H9 (cell line): ENCODE data around the gene KRTAP5-7. TPM values are rescaled to one million over a fixed set of nuclear protein-coding genes. Genes with fewer than 3 reads are reported as not detected.
"Not testable (repeated sequence)": the region's sequence is repeated elsewhere in the genome, so short reads cannot be mapped to it uniquely, and the experiment has no call there.

ENCODE experiments used
- DNase-seq: peaks from one replicate; pipeline ENCODE4 v3.0.0-alpha.2; 2017
- H2AFZ ChIP-seq: one replicate; pipeline ENCODE4 v1.6.1; 2013; ENCODE audit warnings: mild to moderate bottlenecking, low read length, control low read depth, moderate library complexity
- H2AK5ac ChIP-seq: 2 replicates; pipeline ENCODE4 v1.6.1; 2013; ENCODE audit warnings: low read length, control low read depth, mixed read lengths; ENCODE audit not compliant: insufficient read length
- H2BK120ac ChIP-seq: one replicate; pipeline ENCODE4 v1.6.1; 2013; ENCODE audit warnings: low read depth, mild to moderate bottlenecking, low read length, control low read depth, inconsistent platforms; ENCODE audit not compliant: poor library complexity, severe bottlenecking
- H2BK12ac ChIP-seq: 2 replicates; pipeline ENCODE4 v1.6.1; 2013; ENCODE audit warnings: low read length, control low read depth, mixed read lengths, low read depth; ENCODE audit not compliant: insufficient read length
- H2BK15ac ChIP-seq: 2 replicates; pipeline ENCODE4 v1.6.1; 2013; ENCODE audit warnings: low read depth, low read length, control low read depth
- H2BK20ac ChIP-seq: one replicate; pipeline ENCODE4 v1.6.1; 2013; ENCODE audit warnings: low read depth, mild to moderate bottlenecking, low read length, control low read depth, inconsistent platforms; ENCODE audit not compliant: poor library complexity, severe bottlenecking
- H2BK5ac ChIP-seq: 2 replicates; pipeline ENCODE4 v1.6.1; 2013; ENCODE audit warnings: low read length, control low read depth, mixed read lengths; ENCODE audit not compliant: insufficient read length
- H3K14ac ChIP-seq: 2 replicates; pipeline ENCODE4 v1.6.1; 2013; ENCODE audit warnings: low read length, control low read depth; ENCODE audit not compliant: insufficient read depth
- H3K18ac ChIP-seq: 2 replicates; pipeline ENCODE4 v1.6.1; 2013; ENCODE audit warnings: low read depth, mild to moderate bottlenecking, mixed read lengths, low read length, control low read depth; ENCODE audit not compliant: insufficient read length
- H3K23ac ChIP-seq: 2 replicates; pipeline ENCODE4 v1.6.1; 2013; ENCODE audit warnings: low read length, control low read depth, mixed read lengths, low read depth; ENCODE audit not compliant: insufficient read length
- H3K23me2 ChIP-seq: 2 replicates; pipeline ENCODE4 v1.6.1; 2013; ENCODE audit warnings: low read depth, mild to moderate bottlenecking, mixed read lengths, low read length, control low read depth; ENCODE audit not compliant: insufficient read length, poor library complexity, severe bottlenecking
- H3K27ac ChIP-seq: 2 replicates; pipeline ENCODE4 v1.5.1; 2013; ENCODE audit warnings: low read length, control low read depth, mixed read lengths, low read depth; ENCODE audit not compliant: insufficient read length
- H3K27me3 ChIP-seq: 2 replicates; pipeline ENCODE4 v1.6.1; 2013; ENCODE audit warnings: low read length, control low read depth, inconsistent platforms; ENCODE audit not compliant: insufficient read depth
- H3K4ac ChIP-seq: 2 replicates; pipeline ENCODE4 v1.6.1; 2013; ENCODE audit warnings: low read depth, mild to moderate bottlenecking, control low read depth, inconsistent platforms, low read length, moderate library complexity
- H3K4me1 ChIP-seq: 2 replicates; pipeline ENCODE4 v1.6.1; 2013; ENCODE audit warnings: low read length, control low read depth, inconsistent platforms; ENCODE audit not compliant: insufficient read depth
- H3K4me2 ChIP-seq: 2 replicates; pipeline ENCODE4 v1.6.1; 2013; ENCODE audit warnings: low read length, control low read depth, mixed read lengths; ENCODE audit not compliant: insufficient read length, insufficient read depth
- H3K56ac ChIP-seq: 2 replicates; pipeline ENCODE4 v1.6.1; 2013; ENCODE audit warnings: low read depth, mild to moderate bottlenecking, mixed read lengths, low read length, control low read depth; ENCODE audit not compliant: insufficient read length
- H3K79me1 ChIP-seq: 2 replicates; pipeline ENCODE4 v1.6.1; 2013; ENCODE audit warnings: low read depth, mild to moderate bottlenecking, moderate library complexity, low read length, control low read depth, inconsistent platforms; ENCODE audit not compliant: insufficient read depth, poor library complexity, severe bottlenecking
- H3K79me2 ChIP-seq: 2 replicates; pipeline ENCODE4 v1.6.1; 2013; ENCODE audit warnings: low read length, control low read depth, inconsistent platforms; ENCODE audit not compliant: insufficient read depth
- H3K9ac ChIP-seq: 2 replicates; pipeline ENCODE4 v1.6.1; 2013; ENCODE audit warnings: low read length, control low read depth, mixed read lengths; ENCODE audit not compliant: insufficient read length; ENCODE audit errors: extremely low read depth
- H3K9me3 ChIP-seq: one replicate; pipeline ENCODE4 v1.6.1; 2013; ENCODE audit warnings: low read depth, low read length, inconsistent platforms; ENCODE audit not compliant: control insufficient read depth
- H3T11ph ChIP-seq: one replicate; pipeline ENCODE4 v1.6.1; 2013; ENCODE audit warnings: mild to moderate bottlenecking, low read length, control low read depth, inconsistent platforms
- H4K20me1 ChIP-seq: one replicate; pipeline ENCODE4 v1.6.1; 2013; ENCODE audit not compliant: control insufficient read depth, insufficient read length, insufficient read depth
- H4K5ac ChIP-seq: 2 replicates; pipeline ENCODE4 v1.6.1; 2013; ENCODE audit warnings: low read depth, mild to moderate bottlenecking, mixed read lengths, low read length, control low read depth; ENCODE audit not compliant: insufficient read length
- H4K8ac ChIP-seq: replicated peaks from 2 replicates; pipeline ENCODE4 v1.6.1; 2013; ENCODE audit warnings: low read length, control low read depth, mixed read lengths, low read depth; ENCODE audit not compliant: insufficient read length
- H4K91ac ChIP-seq: 2 replicates; pipeline ENCODE4 v1.6.1; 2013; ENCODE audit warnings: low read depth, mild to moderate bottlenecking, moderate library complexity, mixed read lengths, low read length, control low read depth; ENCODE audit not compliant: insufficient read length
- H3K27ac Mint-ChIP-seq, 3 experiments: 2 replicates in 2 of 3; 3 replicates in 1 of 3; pipeline ENCODE4 v1.8.0; 2020 to 2021; ENCODE audit warnings: mixed read lengths in 3 of 3, mild to moderate bottlenecking in 1 of 3, moderate library complexity in 1 of 3
- H3K27me3 Mint-ChIP-seq: 2 replicates; pipeline ENCODE4 v1.8.0; 2021; ENCODE audit warnings: low read depth, mild to moderate bottlenecking, moderate library complexity, mixed read lengths
- H3K36me3 Mint-ChIP-seq, 3 experiments: 2 replicates in 2 of 3; 3 replicates in 1 of 3; pipeline ENCODE4 v1.8.0; 2020 to 2021; ENCODE audit warnings: low read depth in 3 of 3, mixed read lengths in 3 of 3; ENCODE audit not compliant: insufficient read depth in 1 of 3
- H3K4me1 Mint-ChIP-seq, 2 experiments: 2 replicates each; pipeline ENCODE4 v1.8.0; 2020; ENCODE audit warnings: mixed read lengths in 2 of 2
- H3K4me3 Mint-ChIP-seq, 2 experiments: 2 replicates in 1 of 2; 3 replicates in 1 of 2; pipeline ENCODE4 v1.8.0; 2020 to 2021; ENCODE audit warnings: mild to moderate bottlenecking in 2 of 2, mixed read lengths in 2 of 2, moderate library complexity in 1 of 2
- H3K9me3 Mint-ChIP-seq, 2 experiments: 2 replicates in 1 of 2; 3 replicates in 1 of 2; pipeline ENCODE4 v1.8.0; 2020; ENCODE audit warnings: mild to moderate bottlenecking in 2 of 2, mixed read lengths in 2 of 2, moderate library complexity in 1 of 2
- CTCF ChIP-seq: fragments of 200-600 bp; sonication (generic); conservative IDR thresholded peaks from 3 replicates; pipeline ENCODE4 v1.8.0; 2021; ENCODE audit warnings: antibody characterized with exemption, mild to moderate bottlenecking
- WGBS: extraction: QIAGEN DNeasy Blood & Tissue Kit; methylation state at CpG from one replicate; pipeline ENCODE4 v1.1.7; 2013; ENCODE audit warnings: missing lambda C conversion rate, low lambda C conversion rate, mixed read lengths; ENCODE audit not compliant: insufficient read length; ENCODE audit errors: extremely low coverage; 5-methylcytosine and 5-hydroxymethylcytosine counted together
- total RNA-seq: library from RNA; stranded (reverse); gene quantifications from 2 replicates; pipeline ENCODE4 v1.2.1, GENCODE V29; 2021

The KRTAP5-7 gene
- total RNA-seq, 1 experiment from 2014 or later, result not detected

DNA sequence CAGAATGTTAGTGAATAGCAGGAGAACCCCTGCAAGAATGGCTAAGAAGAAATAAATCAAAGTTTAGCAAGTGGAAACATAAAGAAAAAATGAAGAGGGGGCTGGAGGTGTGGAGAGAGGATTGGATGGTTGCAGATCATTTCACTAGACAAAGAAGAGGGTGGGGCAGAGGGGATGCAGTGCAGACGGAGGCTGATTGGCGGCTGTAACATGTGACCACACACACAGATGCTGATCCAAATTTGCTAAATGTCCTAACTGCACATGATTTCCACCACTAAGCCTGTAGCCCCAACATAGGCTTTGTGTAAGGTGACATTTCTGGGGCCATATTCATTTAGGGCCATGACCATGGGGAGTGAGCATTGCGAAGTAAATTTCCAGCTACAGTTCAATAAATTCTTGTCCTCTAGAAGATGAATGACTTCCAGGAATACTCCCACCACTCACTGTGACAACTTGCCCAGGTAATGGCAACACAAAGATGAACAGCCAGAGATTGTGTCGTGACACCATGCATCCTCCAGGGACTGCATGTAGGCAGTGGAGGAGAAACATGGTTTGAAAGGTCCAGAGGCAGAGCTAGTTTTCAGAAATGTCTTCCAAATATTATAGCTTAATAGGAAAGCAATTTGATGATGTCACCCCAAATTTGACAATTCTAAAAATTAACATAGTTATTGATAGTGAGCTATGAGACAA is 48.8 kb downstream of the KRTAP5-7 start:
- Histone ChIP-seq H4K20me1 (no peaks in the 10 kb centered on the region), H3K4me1 (no peaks in the 10 kb centered on the region; the same call in 1 of the 2 replicates), H3K14ac (no peak overlapping the region), H3K4ac (no peak overlapping the region), H2BK5ac (no peak overlapping the region), H4K5ac (no peak overlapping the region), H3K9ac (no peak overlapping the region), H3K79me2 (no peaks in the 10 kb centered on the region), H2BK15ac (no peak overlapping the region), H4K91ac (no peak overlapping the region), H2AK5ac (no peak overlapping the region), H3K23me2 (no peaks in the 10 kb centered on the region), H2BK20ac (no peak overlapping the region), H3K56ac (no peak overlapping the region), H3K4me2 (no peak overlapping the region), H2BK12ac (no peak overlapping the region), H3K27ac (no peak overlapping the region), H3K27me3 (no peaks in the 10 kb centered on the region), H2AFZ (no peak overlapping the region), H3T11ph (no peak overlapping the region), H3K9me3 (no peaks in the 10 kb centered on the region), H3K79me1 (no peaks in the 10 kb centered on the region), H3K18ac (no peak overlapping the region), H4K8ac (no peak overlapping the region), H2BK120ac (no peak overlapping the region), H3K23ac (no peak overlapping the region)
- no peaks in the 10 kb centered on the region for H3K36me3 Mint-ChIP-seq
- no peak overlapping the region for H3K4me3 Mint-ChIP-seq
- H3K4me1 Mint-ChIP-seq, result peaks cover 14 to 21% of the 10 kb centered on the region in 2 experiments
- DNase-seq, result no peak
- H3K27ac Mint-ChIP-seq, result no peak overlapping the region
- no peak for TF ChIP-seq CTCF
- no CpG with 5 or more reads among the region's 4 CpGs for WGBS
- no peaks in the 10 kb centered on the region; a peak in 1 of 5 replicates for H3K9me3 Mint-ChIP-seq
- H3K27me3 Mint-ChIP-seq, result peaks cover 14% of the 10 kb centered on the region

DNA sequence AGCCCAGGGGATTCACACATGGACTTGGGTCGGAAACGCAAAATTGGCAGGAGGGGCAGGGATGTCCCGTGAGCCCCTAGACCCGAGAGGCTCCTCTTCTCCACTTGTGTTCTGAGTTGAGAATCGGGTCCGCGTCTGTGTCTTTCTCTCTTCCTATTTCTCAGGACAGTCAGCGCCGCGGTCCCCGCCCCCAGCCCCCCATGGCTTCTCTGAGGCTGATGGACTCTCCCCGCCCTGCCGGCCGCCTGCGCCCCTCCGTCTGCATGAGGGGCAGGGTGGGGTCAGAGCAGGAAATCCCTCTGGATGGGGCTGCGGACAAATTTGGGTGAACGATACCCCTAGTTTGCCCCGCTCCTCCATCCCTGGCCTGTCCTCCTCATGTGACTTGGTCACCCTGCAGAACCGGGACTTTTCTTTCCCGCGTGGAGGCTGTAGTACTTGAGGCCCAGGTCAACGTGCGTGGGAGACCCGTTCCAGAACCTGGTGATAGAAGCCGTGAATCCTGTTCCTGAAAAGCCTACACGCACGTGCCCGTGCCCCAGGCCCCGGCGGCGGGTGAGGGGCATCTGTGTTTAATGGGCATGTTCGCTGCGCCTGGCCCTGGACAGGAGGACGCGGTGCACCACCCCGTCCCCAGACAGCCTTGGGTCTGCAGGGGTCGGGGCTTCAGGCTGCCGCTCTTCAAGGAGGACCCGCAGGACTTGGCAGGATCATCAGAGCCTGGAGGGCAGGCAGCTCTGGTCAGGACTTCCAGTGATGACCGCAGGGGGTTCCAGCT is 49.8 kb downstream of the KRTAP5-7 start:
- not testable (repeated sequence) for H2BK5ac ChIP-seq, H3K14ac ChIP-seq, DNase-seq, H2AFZ ChIP-seq, H3K18ac ChIP-seq, H3K4me2 ChIP-seq, H3K27ac Mint-ChIP-seq, H4K20me1 ChIP-seq, H3K9me3 Mint-ChIP-seq, H3K27me3 ChIP-seq, H3K4me1 ChIP-seq, H4K5ac ChIP-seq, H2BK20ac ChIP-seq, H3K56ac ChIP-seq, H3K79me2 ChIP-seq, H2BK15ac ChIP-seq, H2AK5ac ChIP-seq, H3K4ac ChIP-seq, H3K23ac ChIP-seq, H3K9me3 ChIP-seq, H2BK120ac ChIP-seq, H3T11ph ChIP-seq, H3K4me3 Mint-ChIP-seq, H3K27ac ChIP-seq, H4K8ac ChIP-seq, H2BK12ac ChIP-seq, H3K23me2 ChIP-seq, H3K9ac ChIP-seq, H3K79me1 ChIP-seq, H3K36me3 Mint-ChIP-seq, H4K91ac ChIP-seq
- no CpG with 5 or more reads among the region's 41 CpGs for WGBS
- Mint-ChIP-seq H3K4me1 (peaks cover 22 to 29% of the 10 kb centered on the region in 2 experiments), H3K27me3 (peaks cover 24% of the 10 kb centered on the region)
